Fibroblast of peridontal ligament (primary cell): ENCODE data around the gene PRKN.
"Not testable (repeated sequence)": the region's sequence is repeated elsewhere in the genome, so short reads cannot be mapped to it uniquely, and the experiment has no call there.

ENCODE experiments used
- DNase-seq: peaks from one replicate; pipeline ENCODE4 v3.0.0-alpha.2; 2010; ENCODE audit errors: extremely low read depth

PRKN gene

DNA sequence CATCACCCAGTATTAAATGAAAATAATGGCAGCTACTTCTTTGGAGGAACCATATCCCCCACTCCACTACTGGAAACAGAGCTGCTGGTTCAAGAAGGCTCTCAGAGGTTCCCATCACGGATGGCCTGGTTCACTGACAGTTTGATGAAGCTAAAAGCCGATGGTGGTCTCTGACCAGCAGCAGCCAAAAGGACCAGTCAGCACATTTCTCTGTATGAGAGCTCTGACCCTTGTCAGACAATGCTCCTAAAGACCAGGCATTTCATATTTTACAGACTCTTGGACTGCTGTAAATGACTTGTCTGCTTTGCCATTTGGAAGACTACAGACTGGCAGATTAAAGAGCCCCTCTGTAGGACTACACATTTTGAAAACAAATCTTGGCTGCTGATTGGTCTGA lies 16.6 kb downstream of the PRKN start:
- no peak for DNase-seq

DNA sequence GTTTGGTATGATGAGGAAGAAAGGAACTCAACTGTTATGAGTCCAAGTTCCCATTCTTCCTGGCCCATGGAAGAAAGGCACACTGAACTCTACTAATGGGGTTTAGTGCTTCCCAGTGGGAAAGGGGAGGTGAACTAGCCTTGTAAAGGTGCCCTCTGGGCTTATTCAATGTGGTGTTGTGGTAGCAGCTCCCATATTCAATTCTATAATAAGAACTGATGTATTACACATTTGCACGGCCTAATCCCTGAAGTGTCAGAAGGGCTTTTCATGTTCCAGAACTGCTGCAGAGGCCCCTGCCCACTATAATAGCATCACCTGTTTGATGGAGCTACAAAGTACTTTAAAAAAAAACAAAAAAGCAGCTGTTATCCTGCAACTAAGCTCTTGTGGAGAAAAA lies 17.1 kb downstream of the PRKN start:
- no peak for DNase-seq

GRCh38 chr6:162709431-162709830 lies 18.1 kb downstream of the PRKN start:
- DNase-seq: no peak

- DNase-seq: no peak
These were observed 18.6 kb downstream of the PRKN start for GRCh38 chr6:162708971-162709370.

DNA sequence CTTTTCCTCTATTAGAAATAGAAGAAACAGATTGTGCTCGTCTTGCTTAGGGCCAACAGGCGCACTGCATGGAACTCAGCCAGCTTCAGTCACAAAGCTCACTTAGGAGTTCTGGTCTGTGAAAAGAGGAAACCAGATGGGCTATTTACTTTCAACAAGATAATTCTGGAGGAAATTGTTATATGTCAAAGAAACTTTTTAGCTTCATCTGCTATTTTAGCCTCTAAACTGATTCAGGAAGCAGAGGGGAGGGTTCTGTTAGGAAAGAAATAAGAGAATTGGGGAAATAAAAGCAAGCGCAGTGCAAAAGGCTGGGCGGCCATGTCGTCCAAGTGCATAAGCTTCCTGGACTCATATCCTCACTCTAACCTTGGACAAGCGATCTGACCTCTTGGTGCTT lies 21.3 kb downstream of the PRKN start:
- DNase-seq: no peak

- DNase-seq: no peak
These were observed 21.8 kb downstream of the PRKN start for GRCh38 chr6:162705736-162706135.

DNA sequence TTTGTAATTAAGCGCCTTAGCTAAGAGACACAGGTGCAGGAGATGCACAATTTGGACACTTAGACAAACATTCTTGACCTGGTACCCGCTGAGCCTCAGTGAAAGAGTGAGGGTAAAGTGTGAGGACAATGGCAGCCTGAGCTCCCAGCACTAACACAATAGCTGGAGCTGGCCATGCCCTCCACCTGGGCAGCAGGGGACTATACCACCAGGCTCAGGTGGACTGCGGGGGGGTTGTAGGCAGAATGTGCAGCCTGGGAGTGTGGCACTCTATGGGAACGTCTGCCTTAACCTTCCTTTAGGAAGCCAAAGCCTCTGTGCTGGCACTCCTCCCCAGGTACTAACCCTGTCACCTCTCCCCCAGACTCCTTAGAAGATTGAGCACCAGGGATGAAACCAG lies 23.6 kb downstream of the PRKN start:
- DNase-seq: no peak

- no peak for DNase-seq
These were observed 25.1 kb downstream of the PRKN start for GRCh38 chr6:162702446-162702845.

- DNase-seq: no peak
These were observed 26.0 kb downstream of the PRKN start for GRCh38 chr6:162701551-162701950.

- no peak for DNase-seq
These were observed 26.6 kb downstream of the PRKN start for GRCh38 chr6:162700966-162701365.

- DNase-seq: no peak
These were observed 27.6 kb downstream of the PRKN start for GRCh38 chr6:162699961-162700360.

GRCh38 chr6:162698440-162698839 lies 29.1 kb downstream of the PRKN start:
- no peak for DNase-seq

DNA sequence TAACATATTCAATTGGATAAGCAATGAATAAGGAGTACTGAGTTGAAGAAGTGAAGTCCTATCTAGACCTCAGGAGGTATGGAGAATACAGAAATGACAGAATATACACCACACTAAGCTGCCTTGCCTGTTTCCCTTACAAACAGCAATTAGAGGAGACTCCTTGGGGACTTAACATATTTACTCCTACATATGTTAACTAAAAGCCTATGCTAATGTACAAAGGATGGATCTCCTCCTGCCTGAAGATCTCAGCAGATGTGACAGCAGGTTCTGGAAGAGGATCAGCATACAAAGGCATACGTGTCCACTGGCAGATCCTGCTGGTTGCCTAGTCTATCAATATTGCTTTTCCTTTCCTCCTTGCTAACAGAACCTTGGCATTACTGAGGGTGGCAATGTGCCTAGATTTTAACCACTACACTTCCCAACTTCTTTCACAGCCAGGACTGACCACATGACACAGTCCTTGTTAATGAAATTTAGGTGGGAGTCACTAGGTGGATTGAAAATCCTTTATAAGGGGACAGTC lies 29.6 kb downstream of the PRKN start:
- DNase-seq: no peak

- DNase-seq: no peak
These were observed 37.4 kb downstream of the PRKN start for GRCh38 chr6:162690158-162690557.

GRCh38 chr6:162688751-162689345 lies 38.7 kb downstream of the PRKN start:
- no peak for DNase-seq

- no peak for DNase-seq
These were observed 42.0 kb downstream of the PRKN start for GRCh38 chr6:162685586-162685985.

DNA sequence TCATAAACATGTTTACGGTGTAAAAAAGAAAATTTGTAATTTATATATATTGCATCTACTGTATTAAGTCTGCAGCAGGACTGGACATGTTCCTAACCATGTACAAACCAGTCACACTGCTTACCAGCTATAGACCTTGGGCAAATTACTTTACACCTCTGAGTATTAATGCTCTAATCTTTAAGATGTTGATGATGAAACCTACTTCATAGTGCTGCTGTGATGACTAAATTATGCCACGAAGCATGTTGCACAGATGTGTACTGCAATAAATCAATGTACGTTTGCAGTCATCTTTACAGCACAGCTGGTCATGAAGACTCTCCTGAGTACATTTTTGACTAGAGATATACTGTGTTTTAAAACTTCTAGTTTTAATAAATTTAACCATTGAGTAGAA lies 42.6 kb downstream of the PRKN start:
- no peak for DNase-seq

DNA sequence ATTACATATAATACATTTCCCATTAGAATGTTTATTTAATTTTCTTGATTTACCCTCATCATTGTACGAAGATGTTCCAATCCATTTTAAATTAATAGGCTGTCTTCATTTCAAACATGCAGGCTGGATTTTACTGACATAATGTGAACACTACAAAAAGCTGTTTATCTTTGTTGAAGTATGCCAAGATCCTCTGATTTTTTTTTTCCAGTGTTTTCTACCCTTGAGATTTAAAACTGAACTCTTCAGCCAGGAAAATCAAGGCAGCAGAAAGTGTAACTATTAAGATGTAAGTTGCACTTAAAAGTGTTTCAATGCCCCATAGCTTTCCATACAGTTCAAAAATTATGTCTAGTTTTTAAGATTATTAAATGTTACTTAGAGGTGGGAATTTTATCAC lies 43.5 kb downstream of the PRKN start:
- DNase-seq: no peak

DNA sequence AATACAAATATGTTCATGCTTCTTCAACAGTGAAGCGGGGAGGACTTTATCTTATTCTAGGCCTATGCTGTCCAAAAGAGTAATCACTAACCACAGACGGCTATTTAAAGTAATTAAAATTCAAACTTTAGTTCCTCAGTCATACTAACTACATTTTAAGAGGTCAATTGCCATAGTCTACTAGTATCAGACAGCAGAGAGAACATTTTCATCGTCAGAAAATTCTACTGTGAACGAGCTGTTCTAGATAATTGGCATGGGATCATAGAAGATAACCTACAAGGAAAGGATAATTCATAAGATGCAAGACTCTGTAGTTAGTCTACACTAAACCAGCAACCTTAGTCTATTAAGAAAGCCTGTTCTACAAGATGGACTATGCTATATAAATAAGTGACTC lies 44.4 kb downstream of the PRKN start:
- no peak for DNase-seq

DNA sequence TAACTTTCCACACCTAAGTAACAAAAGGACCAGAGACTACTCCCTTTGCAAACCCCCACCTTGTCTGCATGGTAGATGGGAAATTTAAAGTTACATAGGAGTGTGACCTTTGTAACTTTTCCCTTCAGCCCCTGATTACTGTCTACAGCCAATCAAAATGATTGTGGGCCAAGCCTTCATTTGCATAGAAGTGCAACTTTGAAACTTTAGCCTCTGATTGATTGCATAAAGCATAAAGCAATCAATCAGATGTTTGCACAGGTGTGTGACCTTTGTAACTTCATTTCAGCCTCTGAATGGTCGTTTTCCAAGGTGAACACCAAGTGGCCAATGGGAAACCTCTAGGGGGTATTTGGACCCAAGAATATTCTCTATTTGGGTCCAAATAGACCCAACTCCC lies 46.1 kb downstream of the PRKN start:
- no peak for DNase-seq

DNA sequence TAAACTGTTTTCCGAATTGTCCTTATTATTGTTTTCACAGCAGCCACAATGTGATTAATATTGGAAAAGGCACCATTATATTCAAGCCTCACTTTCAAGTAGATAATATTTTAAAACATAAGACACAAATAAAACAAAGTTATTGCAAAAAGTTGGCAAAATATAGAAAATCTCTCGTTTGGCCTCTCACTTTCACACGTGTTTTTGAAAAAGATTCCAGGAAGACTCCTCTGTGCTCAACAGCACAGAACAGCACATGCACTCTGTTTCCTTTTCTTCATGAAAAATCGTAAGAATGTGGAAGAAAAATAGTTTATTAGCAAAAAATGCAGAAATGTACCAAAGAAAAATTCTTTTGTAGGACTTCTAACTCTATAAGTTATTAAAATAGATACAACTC lies 46.7 kb downstream of the PRKN start:
- DNase-seq: no peak

DNA sequence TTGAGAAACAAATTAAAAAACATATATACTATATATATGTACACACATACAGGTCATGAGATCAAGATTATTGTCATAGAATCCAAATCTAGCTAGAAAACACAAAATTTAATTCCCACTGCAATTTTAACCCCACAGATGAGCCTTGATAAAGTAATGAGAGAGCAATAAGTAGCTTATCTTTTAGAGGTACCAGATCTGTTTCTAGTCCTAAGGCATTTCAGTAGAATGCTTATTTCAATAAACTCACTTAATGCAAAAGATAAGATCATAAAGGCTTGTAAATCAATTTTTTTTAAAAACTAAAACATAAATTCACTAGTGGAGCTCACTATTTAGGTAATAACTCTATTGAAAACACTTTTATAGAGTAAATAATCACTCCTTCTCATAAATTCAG lies 47.2 kb downstream of the PRKN start:
- no peak for DNase-seq

GRCh38 chr6:162679681-162680080 lies 47.9 kb downstream of the PRKN start:
- DNase-seq: no peak

GRCh38 chr6:162678896-162679295 lies 48.7 kb downstream of the PRKN start:
- not testable (repeated sequence) for DNase-seq
